Measurements from ENCODE around the gene GLTPD2.

The GLTPD2 gene

GRCh38 chr17:4837471-4838308 is 48.9 kb downstream of the GLTPD2 start:
- H3K4me3 ChIP-seq (ENCODE audit: low read length), result no peak overlapping the region
- DNase-seq (ENCODE audit: low read depth, low spot score), result no peak

GRCh38 chr17:4838309-4838785 is 49.6 kb downstream of the GLTPD2 start:
- H3K4me3 ChIP-seq (ENCODE audit: low read length), result no peak overlapping the region
- DNase-seq (ENCODE audit: low read depth, low spot score), result no peak

GRCh38 chr17:4839221-4839620 is 50.5 kb downstream of the GLTPD2 start:
- DNase-seq (ENCODE audit: low read depth, low spot score), result no peak
- no peak overlapping the region for H3K4me3 ChIP-seq (ENCODE audit: low read length)
